Nephron (organoid): Measurements from ENCODE around the gene MRGPRF.

Experiments used
- H3K27ac Mint-ChIP-seq, 3 experiments: 2 replicates each; pipeline ENCODE4 v1.8.0; 2020; ENCODE audit warnings: mixed read lengths in 3 of 3, mild to moderate bottlenecking in 2 of 3, moderate library complexity in 1 of 3
- H3K27me3 Mint-ChIP-seq: 2 replicates; pipeline ENCODE4 v1.8.0; 2021; ENCODE audit warnings: low read depth, mild to moderate bottlenecking, moderate library complexity, mixed read lengths
- H3K36me3 Mint-ChIP-seq: 2 replicates; pipeline ENCODE4 v1.8.0; 2020; ENCODE audit warnings: low read depth, mixed read lengths
- H3K4me1 Mint-ChIP-seq: 2 replicates; pipeline ENCODE4 v1.8.0; 2020; ENCODE audit warnings: mixed read lengths
- H3K4me3 Mint-ChIP-seq, 3 experiments: 2 replicates each; pipeline ENCODE4 v1.8.0; 2020; ENCODE audit warnings: mild to moderate bottlenecking in 3 of 3, mixed read lengths in 3 of 3, moderate library complexity in 2 of 3
- H3K9me3 Mint-ChIP-seq: 2 replicates; pipeline ENCODE4 v1.8.0; 2020; ENCODE audit warnings: mixed read lengths
- TF ChIP-seq, protein P1 (sequence below), 3 experiments: fragments of 200-600 bp; sonication (generic); IDR thresholded peaks; one replicate each; pipeline ENCODE4 v1.5.0; 2021; ENCODE audit warnings: antibody characterized with exemption in 3 of 3; ENCODE audit not compliant: unreplicated experiment in 3 of 3

The MRGPRF gene

GRCh38 chr11:68997124-68997994 lies 15.7 kb downstream of the MRGPRF start:
- H3K27me3 Mint-ChIP-seq = peaks cover 22% of the 10 kb centered on the region
- H3K36me3 Mint-ChIP-seq = no peaks in the 10 kb centered on the region
- TF ChIP-seq, protein P1, sequence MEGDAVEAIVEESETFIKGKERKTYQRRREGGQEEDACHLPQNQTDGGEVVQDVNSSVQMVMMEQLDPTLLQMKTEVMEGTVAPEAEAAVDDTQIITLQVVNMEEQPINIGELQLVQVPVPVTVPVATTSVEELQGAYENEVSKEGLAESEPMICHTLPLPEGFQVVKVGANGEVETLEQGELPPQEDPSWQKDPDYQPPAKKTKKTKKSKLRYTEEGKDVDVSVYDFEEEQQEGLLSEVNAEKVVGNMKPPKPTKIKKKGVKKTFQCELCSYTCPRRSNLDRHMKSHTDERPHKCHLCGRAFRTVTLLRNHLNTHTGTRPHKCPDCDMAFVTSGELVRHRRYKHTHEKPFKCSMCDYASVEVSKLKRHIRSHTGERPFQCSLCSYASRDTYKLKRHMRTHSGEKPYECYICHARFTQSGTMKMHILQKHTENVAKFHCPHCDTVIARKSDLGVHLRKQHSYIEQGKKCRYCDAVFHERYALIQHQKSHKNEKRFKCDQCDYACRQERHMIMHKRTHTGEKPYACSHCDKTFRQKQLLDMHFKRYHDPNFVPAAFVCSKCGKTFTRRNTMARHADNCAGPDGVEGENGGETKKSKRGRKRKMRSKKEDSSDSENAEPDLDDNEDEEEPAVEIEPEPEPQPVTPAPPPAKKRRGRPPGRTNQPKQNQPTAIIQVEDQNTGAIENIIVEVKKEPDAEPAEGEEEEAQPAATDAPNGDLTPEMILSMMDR (IDR thresholded peaks at IDR 0.05; ENCODE audit: unreplicated experiment in 3 of 3) = no peak
- peak overlapping the region in 2 of 3 experiments; percentile 75 to 88 for H3K27ac Mint-ChIP-seq
- H3K9me3 Mint-ChIP-seq = no peaks in the 10 kb centered on the region
- H3K4me3 Mint-ChIP-seq = no peak overlapping the region
- peaks cover 31% of the 10 kb centered on the region for H3K4me1 Mint-ChIP-seq

DNA sequence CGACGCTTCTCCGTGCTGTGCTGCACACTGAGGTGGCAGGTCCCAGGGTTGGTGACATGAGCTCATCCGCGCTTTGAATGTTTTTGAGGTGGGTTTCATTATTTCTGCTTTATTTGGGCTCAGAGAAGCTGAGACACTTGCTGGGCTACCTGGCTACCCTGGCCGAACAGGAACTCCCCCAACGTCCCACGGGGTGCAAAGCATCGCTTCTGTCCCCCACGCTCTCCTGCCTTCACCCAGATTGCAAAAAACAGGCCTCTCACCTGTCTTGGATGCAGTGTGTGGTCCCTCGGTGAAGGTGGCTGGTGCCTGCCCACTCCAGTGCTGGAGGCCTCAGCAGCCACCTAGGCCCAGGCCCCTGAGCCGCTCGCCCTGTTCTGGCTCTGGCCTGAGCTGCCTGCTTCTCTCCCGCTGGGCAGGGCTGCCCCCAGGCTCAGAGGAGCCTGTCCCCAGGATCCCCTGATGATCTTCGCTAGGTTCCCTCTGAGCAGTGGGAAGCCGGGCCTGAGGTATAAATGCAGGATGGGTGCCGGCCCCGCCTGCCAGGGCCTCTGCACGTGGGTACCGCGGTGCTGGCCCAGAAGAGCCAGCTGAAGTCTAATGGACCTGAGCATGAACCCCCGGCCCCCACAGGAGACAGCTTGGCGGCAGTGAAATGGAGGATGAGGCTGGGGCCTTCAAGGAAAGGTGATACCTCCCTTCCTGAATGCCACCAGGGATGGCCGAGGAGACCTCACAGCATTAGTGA lies 16.5 kb downstream of the MRGPRF start:
- TF ChIP-seq, protein P1 (IDR thresholded peaks at IDR 0.05; ENCODE audit: unreplicated experiment in 3 of 3) = no peak
- H3K27me3 Mint-ChIP-seq = peaks cover 26% of the 10 kb centered on the region
- H3K27ac Mint-ChIP-seq = no peak overlapping the region
- H3K4me3 Mint-ChIP-seq = no peak overlapping the region
- H3K4me1 Mint-ChIP-seq = peaks cover 31% of the 10 kb centered on the region
- no peaks in the 10 kb centered on the region for H3K9me3 Mint-ChIP-seq
- H3K36me3 Mint-ChIP-seq = no peaks in the 10 kb centered on the region

DNA sequence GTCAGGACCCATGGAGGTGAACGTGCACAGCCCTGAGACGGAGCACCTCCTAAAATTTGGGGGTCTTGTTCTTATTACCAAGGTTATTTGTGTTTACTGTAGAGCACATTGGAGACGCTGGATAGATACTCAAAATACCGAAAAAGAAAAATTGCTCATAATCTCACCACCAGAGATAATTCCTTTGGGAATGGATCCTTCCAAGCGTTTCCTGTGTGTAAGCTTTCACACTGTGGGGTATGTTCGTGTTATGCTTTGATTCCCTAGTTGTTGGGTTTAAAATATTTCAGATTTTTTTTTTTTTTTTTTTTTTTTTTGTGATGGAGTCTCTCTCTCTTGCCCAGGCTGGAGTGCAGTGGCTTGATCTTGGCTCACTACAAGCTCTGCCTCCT lies 18.2 kb downstream of the MRGPRF start:
- TF ChIP-seq, protein P1 (IDR thresholded peaks at IDR 0.05; ENCODE audit: unreplicated experiment in 3 of 3) = no peak

GRCh38 chr11:68994161-68994893 lies 18.7 kb downstream of the MRGPRF start:
- Mint-ChIP-seq H3K9me3 (no peaks in the 10 kb centered on the region), H3K4me1 (peaks cover 16% of the 10 kb centered on the region), H3K27ac (no peak overlapping the region), H3K27me3 (peaks cover 26% of the 10 kb centered on the region), H3K36me3 (no peaks in the 10 kb centered on the region), H3K4me3 (no peak overlapping the region)
- TF ChIP-seq, protein P1 (IDR thresholded peaks at IDR 0.05; ENCODE audit: unreplicated experiment in 3 of 3) = no peak

More for the DNA sequence above, 18.2 kb downstream of the MRGPRF start:
- Mint-ChIP-seq H3K4me3 (no peak overlapping the region), H3K9me3 (no peaks in the 10 kb centered on the region), H3K27ac (no peak overlapping the region), H3K36me3 (no peaks in the 10 kb centered on the region), H3K4me1 (peaks cover 18% of the 10 kb centered on the region), H3K27me3 (peaks cover 26% of the 10 kb centered on the region)

GRCh38 chr11:68993546-68993945 lies 19.5 kb downstream of the MRGPRF start:
- no peaks in the 10 kb centered on the region for H3K36me3 Mint-ChIP-seq
- H3K27ac Mint-ChIP-seq = peak overlapping the region in 1 of 3 experiments; percentile 22
- TF ChIP-seq, protein P1 (IDR thresholded peaks at IDR 0.05; ENCODE audit: unreplicated experiment in 3 of 3) = no peak
- no peaks in the 10 kb centered on the region for H3K9me3 Mint-ChIP-seq
- H3K4me1 Mint-ChIP-seq = peaks cover 8% of the 10 kb centered on the region
- peaks cover 21% of the 10 kb centered on the region for H3K27me3 Mint-ChIP-seq
- no peak overlapping the region for H3K4me3 Mint-ChIP-seq
